ENCODE results near the gene DDX10. TPM values are rescaled to one million over a fixed set of nuclear protein-coding genes. Genes with fewer than 3 reads are reported as not detected.

Gene DDX10
- total RNA-seq, 1 experiment from 2014 or later, result 48.3 TPM

GRCh38 chr11:108959874-108960273 is 295.0 kb downstream of the DDX10 start:
- no peak for DNase-seq
- TF ChIP-seq, protein P1, sequence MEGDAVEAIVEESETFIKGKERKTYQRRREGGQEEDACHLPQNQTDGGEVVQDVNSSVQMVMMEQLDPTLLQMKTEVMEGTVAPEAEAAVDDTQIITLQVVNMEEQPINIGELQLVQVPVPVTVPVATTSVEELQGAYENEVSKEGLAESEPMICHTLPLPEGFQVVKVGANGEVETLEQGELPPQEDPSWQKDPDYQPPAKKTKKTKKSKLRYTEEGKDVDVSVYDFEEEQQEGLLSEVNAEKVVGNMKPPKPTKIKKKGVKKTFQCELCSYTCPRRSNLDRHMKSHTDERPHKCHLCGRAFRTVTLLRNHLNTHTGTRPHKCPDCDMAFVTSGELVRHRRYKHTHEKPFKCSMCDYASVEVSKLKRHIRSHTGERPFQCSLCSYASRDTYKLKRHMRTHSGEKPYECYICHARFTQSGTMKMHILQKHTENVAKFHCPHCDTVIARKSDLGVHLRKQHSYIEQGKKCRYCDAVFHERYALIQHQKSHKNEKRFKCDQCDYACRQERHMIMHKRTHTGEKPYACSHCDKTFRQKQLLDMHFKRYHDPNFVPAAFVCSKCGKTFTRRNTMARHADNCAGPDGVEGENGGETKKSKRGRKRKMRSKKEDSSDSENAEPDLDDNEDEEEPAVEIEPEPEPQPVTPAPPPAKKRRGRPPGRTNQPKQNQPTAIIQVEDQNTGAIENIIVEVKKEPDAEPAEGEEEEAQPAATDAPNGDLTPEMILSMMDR (conservative IDR thresholded peaks at IDR 0.05), result no peak
- no peak overlapping the region for H3K4ac ChIP-seq (ENCODE audit: low read depth, low read length)
- H3K9ac ChIP-seq (ENCODE audit: extremely low read depth, insufficient read length, low read length), result no peak overlapping the region
- no peaks in the 10 kb centered on the region for H3K79me2 ChIP-seq (ENCODE audit: insufficient read depth, low read length)
- no peak overlapping the region for H2BK120ac ChIP-seq (ENCODE audit: low read depth, low read length, poor library complexity, severe bottlenecking)
- H3K4me1 ChIP-seq (ENCODE audit: insufficient read depth, low read length), result peaks cover 5% of the 10 kb centered on the region; the same call in 1 of the 2 replicates
- H2BK15ac ChIP-seq (ENCODE audit: low read depth, low read length), result no peak overlapping the region
- H3K18ac ChIP-seq (ENCODE audit: insufficient read length, low read depth, low read length), result no peak overlapping the region
- no peak overlapping the region for H3K56ac ChIP-seq (ENCODE audit: insufficient read length, low read depth, low read length)
- H2AFZ ChIP-seq (ENCODE audit: low read length), result no peak overlapping the region
- H3T11ph ChIP-seq (ENCODE audit: low read length), result no peak overlapping the region
- no peak overlapping the region for H4K8ac ChIP-seq (replicated peaks; ENCODE audit: insufficient read length, low read depth, low read length)
- H3K9me3 Mint-ChIP-seq, result no peaks in the 10 kb centered on the region; a peak in 1 of 5 replicates
- no peaks in the 10 kb centered on the region for H4K20me1 ChIP-seq (ENCODE audit: control insufficient read depth, insufficient read depth, insufficient read length)
- no peaks in the 10 kb centered on the region for H3K9me3 ChIP-seq (ENCODE audit: control insufficient read depth, low read depth, low read length)
- H4K5ac ChIP-seq (ENCODE audit: insufficient read length, low read depth, low read length), result no peak overlapping the region
- no peak overlapping the region; a peak in 2 of 7 replicates for H3K27ac Mint-ChIP-seq
- H3K27me3 Mint-ChIP-seq (ENCODE audit: low read depth), result no peaks in the 10 kb centered on the region
- no peak overlapping the region for H4K91ac ChIP-seq (ENCODE audit: insufficient read length, low read depth, low read length)
- no peak overlapping the region for H3K4me3 Mint-ChIP-seq
- H2BK5ac ChIP-seq (ENCODE audit: insufficient read length, low read length), result no peak overlapping the region
- H3K23me2 ChIP-seq (ENCODE audit: insufficient read length, low read depth, low read length, poor library complexity, severe bottlenecking), result no peaks in the 10 kb centered on the region
- H3K36me3 Mint-ChIP-seq (ENCODE audit: insufficient read depth in 1 of 3, low read depth in 3 of 3), result no peaks in the 10 kb centered on the region
- H3K4me2 ChIP-seq (ENCODE audit: insufficient read depth, insufficient read length, low read length), result no peak overlapping the region
- no peak overlapping the region for H2BK12ac ChIP-seq (ENCODE audit: insufficient read length, low read depth, low read length)
- no CpG with 5 or more reads among the region's 3 CpGs for WGBS (ENCODE audit: extremely low coverage, insufficient read length, low lambda C conversion rate)
- no peak overlapping the region for H2AK5ac ChIP-seq (ENCODE audit: insufficient read length, low read length)
- H3K4me1 Mint-ChIP-seq, result peaks cover 26 to 37% of the 10 kb centered on the region in 2 experiments
- H3K23ac ChIP-seq (ENCODE audit: insufficient read length, low read depth, low read length), result no peak overlapping the region
- no peak overlapping the region for H3K27ac ChIP-seq (ENCODE audit: insufficient read length, low read depth, low read length)
- H3K27me3 ChIP-seq (ENCODE audit: insufficient read depth, low read length), result no peaks in the 10 kb centered on the region
- H3K14ac ChIP-seq (ENCODE audit: insufficient read depth, low read length), result no peak overlapping the region; the same call in 1 of the 2 replicates
- no peak overlapping the region for H2BK20ac ChIP-seq (ENCODE audit: low read depth, low read length, poor library complexity, severe bottlenecking)
- H3K79me1 ChIP-seq (ENCODE audit: insufficient read depth, low read depth, low read length, poor library complexity, severe bottlenecking), result no peaks in the 10 kb centered on the region
